ENCODE data around the gene FZR1. TPM values are rescaled to one million over a fixed set of nuclear protein-coding genes. Genes with fewer than 3 reads are reported as not detected.

The FZR1 gene
- total RNA-seq, 1 donor from 2014 or later = 16.4 TPM

DNA sequence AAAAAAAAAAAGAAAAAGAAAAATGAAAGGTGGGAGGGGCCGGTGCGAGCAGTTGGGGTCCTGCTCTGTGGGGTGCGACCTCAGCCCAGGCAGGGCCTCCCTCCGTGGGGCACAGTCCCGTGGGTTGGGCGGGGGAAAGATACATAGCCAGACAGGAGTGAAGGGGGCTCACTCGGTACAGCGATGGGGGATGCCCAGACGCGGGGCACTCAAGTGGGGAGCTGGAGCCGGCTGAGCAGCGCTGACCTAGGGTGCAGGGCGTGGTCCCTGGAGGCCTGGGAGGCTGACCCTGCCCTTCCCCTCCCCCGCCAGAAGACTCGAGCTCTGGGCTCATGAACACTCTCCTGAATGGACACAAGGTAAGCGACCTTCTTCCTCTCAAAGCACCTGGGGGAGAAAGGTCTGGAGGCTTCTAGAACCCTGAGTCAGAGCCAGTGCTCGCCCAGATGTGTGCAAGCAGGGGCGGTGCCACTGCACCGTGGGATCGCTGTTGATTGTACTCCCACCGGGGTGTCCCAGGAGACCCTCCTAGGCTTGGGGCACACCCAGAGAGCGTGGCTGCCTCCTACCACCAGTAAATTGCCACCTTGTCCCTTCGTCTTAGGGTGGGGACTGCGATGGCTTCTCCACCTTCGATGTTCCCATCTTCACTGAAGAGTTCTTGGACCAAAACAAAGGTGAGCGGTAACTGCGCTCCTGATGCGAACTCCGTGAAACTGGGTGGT is 70.0 kb downstream of the FZR1 start:
- Histone ChIP-seq H3K27ac (no peak overlapping the region), H3K36me3 (no peaks in the 10 kb centered on the region), H3K4me1 (peaks cover 15% of the 10 kb centered on the region), H3K79me2 (ENCODE audit: low read depth) (peaks cover 6% of the 10 kb centered on the region), H3K9me3 (ENCODE audit: low read depth) (no peaks in the 10 kb centered on the region), H3K4me3 (peak overlapping the region; percentile 50), H3K4me2 (peak overlapping the region; percentile 80), H2AFZ (replicated peaks) (no peak overlapping the region), H3F3A (ENCODE audit: low read depth) (peaks cover 48% of the 10 kb centered on the region), H3K27me3 (peaks cover 58% of the 10 kb centered on the region), H3K9ac (no peak overlapping the region), H4K20me1 (ENCODE audit: low read depth) (peaks cover 57% of the 10 kb centered on the region)
- Mint-ChIP-seq H3K9me3 (no peaks in the 10 kb centered on the region), H3K4me1 (peaks cover 23% of the 10 kb centered on the region), H3K4me3 (peak overlapping the region; percentile 68), H3K27ac (no peak overlapping the region), H3K27me3 (ENCODE audit: insufficient read depth, low read depth) (peaks cover 7% of the 10 kb centered on the region), H3K36me3 (peaks cover 7% of the 10 kb centered on the region)
- DNase-seq (ENCODE audit: low spot score) = no peak
- TF ChIP-seq CTCF (IDR thresholded peaks at IDR 0.05) (no peak), EZH2phosphoT487 (IDR thresholded peaks at IDR 0.05) (no peak), EZH2 (IDR thresholded peaks at IDR 0.05) (no peak)

DNA sequence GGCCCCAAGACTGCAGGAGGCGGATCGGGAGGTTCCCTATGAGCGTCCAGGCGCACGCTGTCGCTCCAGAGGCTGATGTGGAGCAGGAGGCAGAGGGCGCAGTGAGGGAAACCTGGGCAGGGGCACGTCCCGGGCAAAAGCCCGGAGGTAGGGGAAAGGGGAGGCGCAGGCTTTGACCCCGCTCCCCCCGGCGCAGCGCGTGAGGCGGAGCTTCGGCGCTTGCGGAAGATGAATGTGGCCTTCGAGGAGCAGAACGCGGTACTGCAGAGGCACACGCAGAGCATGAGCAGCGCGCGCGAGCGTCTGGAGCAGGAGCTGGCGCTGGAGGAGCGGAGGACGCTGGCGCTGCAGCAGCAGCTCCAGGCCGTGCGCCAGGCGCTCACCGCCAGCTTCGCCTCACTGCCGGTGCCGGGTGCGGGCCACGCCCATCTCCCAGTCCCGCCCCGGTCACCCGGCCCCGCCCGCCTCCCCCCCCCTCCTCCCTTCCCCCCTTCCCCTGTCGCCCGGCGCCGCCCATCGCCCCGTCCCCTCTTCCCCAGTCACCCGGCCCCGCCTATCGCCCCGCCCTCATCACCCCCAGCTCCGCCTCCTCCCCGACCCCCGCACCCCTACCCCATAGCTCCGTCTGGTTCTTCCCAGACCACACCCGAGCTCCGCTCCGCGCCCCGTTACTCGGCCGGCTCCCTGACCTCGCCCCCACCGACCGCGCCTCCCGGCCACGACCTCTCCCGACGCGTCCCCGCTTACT is 70.8 kb downstream of the FZR1 start:
- Histone ChIP-seq H3K27me3 (peaks cover 64% of the 10 kb centered on the region), H3K9me3 (ENCODE audit: low read depth) (no peaks in the 10 kb centered on the region), H3K79me2 (ENCODE audit: low read depth) (peaks cover 6% of the 10 kb centered on the region), H4K20me1 (ENCODE audit: low read depth) (peaks cover 57% of the 10 kb centered on the region), H3K9ac (no peak overlapping the region), H3K27ac (no peak overlapping the region), H3K4me3 (peak overlapping the region; percentile 50), H3K4me2 (peak overlapping the region; percentile 80), H3K36me3 (no peaks in the 10 kb centered on the region), H3F3A (ENCODE audit: low read depth) (peaks cover 40% of the 10 kb centered on the region), H2AFZ (replicated peaks) (no peak overlapping the region), H3K4me1 (peaks cover 14% of the 10 kb centered on the region)
- peak; percentile 20 for TF ChIP-seq EZH2 (IDR thresholded peaks at IDR 0.05)
- TF ChIP-seq EZH2phosphoT487 (IDR thresholded peaks at IDR 0.05) = peak; percentile 29
- peak; percentile 12 for TF ChIP-seq CTCF (IDR thresholded peaks at IDR 0.05)
- Mint-ChIP-seq H3K27ac (no peak overlapping the region), H3K9me3 (no peaks in the 10 kb centered on the region), H3K27me3 (ENCODE audit: insufficient read depth, low read depth) (peaks cover 7% of the 10 kb centered on the region), H3K4me1 (peaks cover 19% of the 10 kb centered on the region), H3K36me3 (peaks cover 7% of the 10 kb centered on the region), H3K4me3 (peak overlapping the region; percentile 68)
- DNase-seq (ENCODE audit: low spot score) = peak; percentile 94

DNA sequence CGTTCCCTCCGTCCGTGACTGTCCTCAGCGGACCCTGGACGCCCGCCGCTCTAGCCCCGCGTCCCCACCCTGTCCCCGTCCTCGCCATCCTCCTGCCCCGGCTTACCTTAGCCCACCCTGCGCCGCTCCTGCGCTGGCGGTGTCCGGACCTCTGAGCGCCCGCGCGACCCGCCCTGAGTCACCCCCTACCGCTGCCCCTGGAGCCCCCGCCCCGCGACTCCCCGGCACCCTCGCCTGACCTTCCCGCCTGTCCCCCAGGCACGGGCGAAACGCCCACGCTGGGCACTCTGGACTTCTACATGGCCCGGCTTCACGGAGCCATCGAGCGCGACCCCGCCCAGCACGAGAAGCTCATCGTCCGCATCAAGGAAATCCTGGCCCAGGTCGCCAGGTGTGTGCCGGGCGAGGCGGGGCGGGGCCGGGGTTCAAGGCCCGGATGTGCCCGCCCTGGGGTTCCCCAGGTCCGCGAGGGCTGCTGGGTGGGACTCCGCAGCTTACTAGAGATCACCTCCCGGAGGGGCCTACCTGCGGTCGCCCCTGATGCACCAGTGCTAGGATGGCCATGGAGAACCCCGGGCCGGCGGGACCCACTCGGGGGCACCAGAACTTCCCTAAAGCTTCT is 71.7 kb downstream of the FZR1 start:
- H3K4me3 Mint-ChIP-seq = no peak overlapping the region
- TF ChIP-seq CTCF (IDR thresholded peaks at IDR 0.05) (no peak), EZH2 (IDR thresholded peaks at IDR 0.05) (peak; percentile 75), EZH2phosphoT487 (IDR thresholded peaks at IDR 0.05) (peak; percentile 68)
- no peaks in the 10 kb centered on the region for H3K36me3 ChIP-seq
- peaks cover 7% of the 10 kb centered on the region for H3K36me3 Mint-ChIP-seq
- no peak overlapping the region for H3K9ac ChIP-seq
- peak overlapping the region; percentile 50 for H3K4me3 ChIP-seq
- H2AFZ ChIP-seq (replicated peaks) = no peak overlapping the region
- no peak overlapping the region for H3K27ac ChIP-seq
- peaks cover 6% of the 10 kb centered on the region for H3K79me2 ChIP-seq (ENCODE audit: low read depth)
- H3K27me3 ChIP-seq = peaks cover 74% of the 10 kb centered on the region
- H3K4me1 ChIP-seq = peaks cover 11% of the 10 kb centered on the region
- DNase-seq (ENCODE audit: low spot score) = peak; percentile 35
- H3K9me3 ChIP-seq (ENCODE audit: low read depth) = no peaks in the 10 kb centered on the region
- no peak overlapping the region for H3K27ac Mint-ChIP-seq
- H4K20me1 ChIP-seq (ENCODE audit: low read depth) = peaks cover 57% of the 10 kb centered on the region
- peaks cover 15% of the 10 kb centered on the region for H3K4me1 Mint-ChIP-seq
- H3K4me2 ChIP-seq = peak overlapping the region; percentile 80
- H3K9me3 Mint-ChIP-seq = no peaks in the 10 kb centered on the region
- H3F3A ChIP-seq (ENCODE audit: low read depth) = peaks cover 36% of the 10 kb centered on the region
- peaks cover 7% of the 10 kb centered on the region for H3K27me3 Mint-ChIP-seq (ENCODE audit: insufficient read depth, low read depth)
